Activated T-cell treated with anti-CD3 and anti-CD28 coated beads for 48 hours (primary cell): Measurements from ENCODE around the gene BLOC1S5.
"Not testable (repeated sequence)": the region's sequence is repeated elsewhere in the genome, so short reads cannot be mapped to it uniquely, and the experiment has no call there.

ENCODE experiments used
- DNase-seq: peaks from one replicate; pipeline ENCODE4 v3.0.0-alpha.2; 2020; ENCODE audit warnings: low read depth

BLOC1S5 gene

GRCh38 chr6:8041913-8042583, 22.1 kb downstream of the BLOC1S5 start:
- DNase-seq = no peak

DNA sequence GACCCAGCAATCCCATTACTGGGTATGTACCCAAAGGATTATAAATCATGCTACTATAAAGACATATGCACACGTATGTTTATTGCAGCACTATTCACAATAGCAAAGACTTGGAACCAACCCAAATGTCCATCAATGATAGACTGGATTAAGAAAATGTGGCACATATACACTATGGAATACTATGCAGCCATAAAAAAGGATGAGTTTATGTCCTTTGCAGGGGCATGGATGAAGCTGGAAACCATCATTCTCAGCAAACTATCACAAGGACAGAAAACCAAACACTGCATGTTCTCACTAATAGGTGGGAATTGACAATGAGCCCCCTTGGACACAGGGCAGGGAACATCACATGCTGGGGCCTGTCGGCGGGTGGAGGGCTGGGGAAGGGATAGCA, 30.1 kb downstream of the BLOC1S5 start:
- DNase-seq = not testable (repeated sequence)

DNA sequence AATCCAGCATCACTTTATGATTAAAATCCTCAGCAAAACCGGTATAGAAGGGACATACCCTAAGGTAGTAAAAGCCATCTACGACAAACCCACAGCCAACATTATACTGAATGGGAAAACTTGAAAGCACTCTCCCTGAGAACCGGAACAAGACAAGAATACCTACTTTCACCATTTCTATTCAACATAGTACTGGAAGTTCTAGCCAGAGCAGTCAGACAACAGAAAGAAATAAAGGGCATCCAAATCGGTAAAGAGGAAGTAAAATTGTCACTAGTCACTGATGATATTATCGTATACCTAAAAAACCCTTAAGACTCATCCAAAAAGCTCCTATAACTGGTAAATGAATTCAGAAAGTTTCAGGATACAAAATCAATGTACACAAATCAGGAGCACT, 33.3 kb downstream of the BLOC1S5 start:
- DNase-seq = no peak

DNA sequence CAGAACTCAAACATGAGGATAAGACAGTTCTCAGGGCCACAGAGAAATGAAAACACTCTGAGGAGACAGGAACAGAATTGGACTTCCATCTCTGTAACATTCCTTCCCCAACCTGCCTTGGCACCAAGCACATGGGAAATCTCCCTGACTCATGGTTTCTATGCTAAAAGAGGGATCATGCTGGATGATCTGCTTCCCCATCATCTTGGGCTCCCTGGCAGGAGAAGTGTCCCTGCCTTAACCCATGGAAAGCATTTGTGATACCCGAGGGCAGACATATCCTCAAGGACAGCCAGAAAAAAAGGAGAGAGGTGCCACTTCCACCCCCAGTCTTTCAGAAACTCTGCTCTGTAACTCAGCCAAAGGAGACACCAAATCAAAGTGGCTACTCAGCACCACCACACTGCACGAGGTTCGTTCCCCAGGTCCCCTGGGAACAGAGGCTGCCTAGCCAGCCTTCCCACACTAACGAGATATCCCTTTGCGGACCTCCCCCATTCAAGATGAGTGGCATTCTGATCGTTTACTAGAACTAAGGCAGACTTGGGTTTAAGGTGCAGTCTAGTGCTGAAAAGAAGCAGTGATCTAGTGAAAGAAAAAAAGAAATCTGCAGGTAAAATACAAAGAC, 34.8 kb downstream of the BLOC1S5 start:
- DNase-seq = no peak

- no peak for DNase-seq
Observed at GRCh38 chr6:8027965-8028651, 36.1 kb downstream of the BLOC1S5 start.

DNA sequence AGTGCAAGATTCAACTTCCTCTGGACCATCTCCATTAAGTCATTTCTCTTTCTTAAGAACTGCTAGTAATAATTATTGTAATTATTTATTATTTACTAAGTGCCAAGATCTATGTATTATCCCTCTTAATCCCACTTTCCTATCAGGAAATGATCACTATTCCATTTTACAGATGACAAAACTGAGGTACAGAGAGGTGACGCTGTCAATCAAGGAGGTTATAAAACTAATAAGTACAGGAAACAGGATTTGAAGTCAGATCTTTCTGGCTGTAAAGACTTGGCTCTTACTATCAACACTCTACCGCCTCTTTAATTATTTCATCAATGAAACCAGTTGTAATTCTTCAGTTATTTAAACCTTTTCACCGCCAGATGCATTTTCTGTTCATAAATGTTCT, 37.4 kb downstream of the BLOC1S5 start:
- DNase-seq = no peak

- DNase-seq = no peak
Observed at GRCh38 chr6:8025191-8025590, 39.0 kb downstream of the BLOC1S5 start.

- no peak for DNase-seq
Observed at GRCh38 chr6:8023638-8024037, 40.6 kb downstream of the BLOC1S5 start.

- DNase-seq = no peak
Observed at GRCh38 chr6:8020083-8020482, 44.1 kb downstream of the BLOC1S5 start.

- DNase-seq = no peak
Observed at GRCh38 chr6:8017705-8018104, 46.5 kb downstream of the BLOC1S5 start.

GRCh38 chr6:8017276-8017701, 46.9 kb downstream of the BLOC1S5 start:
- DNase-seq = no peak

- no peak for DNase-seq
Observed at GRCh38 chr6:8014947-8015346, 49.2 kb downstream of the BLOC1S5 start.

GRCh38 chr6:8013763-8014162, 50.4 kb downstream of the BLOC1S5 start:
- no peak for DNase-seq

DNA sequence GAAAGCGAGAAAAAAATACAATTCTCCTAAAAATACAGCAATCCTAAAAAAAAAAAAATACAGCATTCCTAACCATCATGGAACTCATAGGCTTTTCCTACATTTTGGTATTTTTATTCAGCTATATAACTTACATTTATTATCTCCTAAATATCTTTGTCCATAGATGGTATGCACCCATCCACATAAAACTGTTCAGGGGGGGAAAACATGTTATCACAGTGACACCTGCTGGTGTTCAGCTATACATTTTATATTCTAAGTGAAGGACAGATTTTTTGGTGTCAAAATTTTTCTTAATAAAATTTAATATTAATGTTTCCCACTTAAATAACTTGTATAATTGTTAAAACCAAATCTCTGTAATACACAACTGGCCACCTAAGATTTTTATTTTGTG, 58.0 kb downstream of the BLOC1S5 start:
- no peak for DNase-seq

- DNase-seq = no peak
Observed at GRCh38 chr6:8005136-8005535, 59.1 kb downstream of the BLOC1S5 start.

DNA sequence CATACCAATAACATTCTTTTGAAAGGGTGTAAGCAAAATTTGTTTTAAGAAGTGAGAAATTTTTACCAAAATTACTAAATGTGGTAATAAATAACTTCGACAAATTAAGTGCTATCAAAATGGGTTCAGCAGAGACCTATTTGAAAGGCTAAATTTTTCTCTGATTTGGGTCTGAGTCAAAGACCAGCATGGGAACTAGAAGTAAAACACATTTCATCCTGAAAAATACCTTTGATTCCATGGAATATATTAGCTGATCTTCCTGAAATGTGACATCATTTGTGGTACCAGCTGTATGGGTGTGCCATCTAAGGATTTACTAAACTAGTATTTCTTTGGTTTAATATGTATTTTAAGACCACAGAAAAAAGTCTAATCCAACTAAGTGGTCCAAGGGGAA, 63.6 kb downstream of the BLOC1S5 start:
- DNase-seq = no peak

GRCh38 chr6:8000188-8000596, 64.0 kb downstream of the BLOC1S5 start:
- no peak for DNase-seq

DNA sequence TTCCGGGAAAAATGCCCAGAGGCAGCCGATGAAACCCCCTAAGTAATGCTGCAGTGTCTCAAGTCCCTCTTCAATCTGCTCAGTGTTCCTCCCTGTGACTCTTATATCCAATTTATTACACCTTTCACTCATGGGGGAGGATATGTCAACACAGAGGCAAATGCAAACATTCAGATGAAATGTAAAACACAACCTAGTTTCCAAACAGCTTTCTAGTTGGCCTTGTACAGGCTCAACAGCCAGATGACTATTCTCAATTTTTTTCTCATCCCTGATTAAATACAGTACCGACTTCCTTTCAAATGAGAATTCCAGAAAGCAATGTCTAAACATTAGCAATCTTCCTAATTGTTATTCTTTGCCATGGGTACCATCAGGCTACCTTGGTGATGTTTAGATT, 65.0 kb downstream of the BLOC1S5 start:
- DNase-seq = no peak

DNA sequence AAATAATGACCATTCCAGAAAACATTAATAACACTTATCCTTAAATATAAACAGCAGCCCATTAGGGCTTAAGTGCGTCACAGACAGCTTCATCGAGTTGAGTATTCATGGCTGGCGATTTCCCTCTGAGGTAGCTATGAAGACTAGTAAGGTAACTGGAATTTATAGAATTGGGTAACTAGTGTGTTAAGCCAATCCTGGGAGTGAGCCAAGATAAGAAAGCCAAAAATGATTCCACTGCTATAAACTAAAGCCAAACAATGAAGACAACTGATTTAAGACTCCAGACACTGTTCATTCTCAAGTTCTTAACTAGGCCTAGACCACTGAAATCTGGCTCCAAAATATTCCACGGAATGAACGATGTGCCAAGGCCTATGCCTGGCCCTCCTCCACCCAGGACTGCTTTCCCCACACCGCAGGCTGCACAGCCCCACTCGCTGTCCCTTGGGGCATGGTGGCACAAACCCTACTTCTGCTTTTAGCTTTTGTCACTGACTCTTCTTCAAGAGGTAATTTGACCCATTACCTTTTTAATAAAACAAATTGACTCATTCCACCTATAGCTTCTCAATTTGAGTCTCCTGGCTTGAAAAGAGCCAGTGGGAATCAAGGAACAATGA, 66.0 kb downstream of the BLOC1S5 start:
- DNase-seq = no peak

DNA sequence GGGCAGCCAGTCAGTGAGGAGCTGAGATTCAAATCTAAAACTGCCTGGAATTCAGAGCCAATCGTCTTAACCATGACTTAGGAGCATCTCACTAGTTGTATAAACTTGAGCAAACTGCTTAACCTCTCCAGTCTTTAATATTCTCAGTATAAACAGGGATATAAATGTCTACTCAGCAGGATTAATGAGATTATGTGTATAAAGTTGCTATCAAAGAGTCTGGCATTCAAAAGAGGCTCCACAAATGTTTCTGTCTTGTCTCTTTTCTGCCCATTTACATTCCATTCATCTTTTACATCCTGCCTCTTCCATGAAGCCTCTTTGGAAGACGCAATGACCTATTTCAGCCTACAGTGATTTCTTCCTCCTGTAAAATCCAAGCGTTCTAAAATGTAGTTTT, 66.9 kb downstream of the BLOC1S5 start:
- DNase-seq = no peak

DNA sequence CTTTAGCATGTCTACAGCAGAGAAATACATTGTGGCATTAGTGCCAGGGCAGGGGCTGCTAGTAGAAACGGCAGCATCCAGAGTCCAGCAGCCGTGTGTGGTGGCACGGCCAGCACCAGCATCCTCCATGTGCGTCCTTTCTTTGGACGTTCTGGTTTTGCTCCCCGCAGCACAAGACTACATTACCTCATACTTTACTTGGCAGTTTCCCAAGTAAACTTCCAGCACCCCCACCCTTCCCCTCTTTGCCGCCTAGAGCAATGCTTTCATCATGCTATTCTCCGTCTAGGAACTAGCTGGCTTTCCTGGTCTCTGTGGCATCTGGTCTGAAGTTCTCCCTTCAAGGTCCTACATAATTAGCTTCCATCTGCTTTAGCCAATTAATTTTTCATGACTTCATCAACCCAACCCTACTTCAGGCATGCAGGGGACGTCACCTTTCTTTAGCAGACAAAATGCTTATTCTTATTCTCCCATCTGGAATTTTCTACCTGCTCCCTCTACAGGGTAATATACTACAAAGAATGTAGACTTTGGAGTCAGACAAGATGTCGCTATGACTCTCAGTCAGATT, 67.6 kb downstream of the BLOC1S5 start:
- DNase-seq = no peak

DNA sequence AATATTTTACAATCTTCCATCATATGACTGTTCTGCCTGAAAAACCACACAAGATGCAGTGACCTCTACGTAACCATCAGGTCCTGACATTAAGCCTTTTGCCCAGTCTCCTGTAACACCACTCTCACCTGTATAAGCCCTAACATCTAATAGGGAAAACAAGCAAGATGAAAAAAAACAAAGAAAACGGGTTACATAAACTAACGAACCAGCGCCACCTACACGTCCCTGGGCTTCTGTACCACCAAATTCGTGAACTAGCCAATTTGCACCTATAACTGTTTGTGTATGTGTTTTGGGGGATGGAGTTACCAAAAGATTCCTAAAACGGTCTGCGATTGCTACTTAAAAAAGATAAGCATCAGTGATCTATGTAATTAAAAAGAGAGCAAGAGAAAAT, 70.2 kb downstream of the BLOC1S5 start:
- no peak for DNase-seq

GRCh38 chr6:7993399-7993798, 70.8 kb downstream of the BLOC1S5 start:
- DNase-seq = no peak
